HG03439 (cell line): Measurements from ENCODE around the gene CYSTM1.
"Not testable (repeated sequence)": the region's sequence is repeated elsewhere in the genome, so short reads cannot be mapped to it uniquely, and the experiment has no call there.

Experiments used
- ATAC-seq: cut with Tn5 transposase; IDR thresholded peaks from one replicate; pipeline ENCODE4 v1.9.1; 2021; ENCODE audit warnings: mild to moderate bottlenecking, moderate library complexity; ENCODE audit not compliant: unreplicated experiment

CYSTM1 gene

GRCh38 chr5:140148508-140148907, 26.5 kb upstream of the CYSTM1 start:
- ATAC-seq, result no peak

- no peak for ATAC-seq
Observed at GRCh38 chr5:140150201-140150600, 24.8 kb upstream of the CYSTM1 start.

GRCh38 chr5:140151144-140152021, 23.6 kb upstream of the CYSTM1 start:
- ATAC-seq, result no peak

- ATAC-seq, result no peak
Observed at GRCh38 chr5:140152022-140152999, 22.7 kb upstream of the CYSTM1 start.

GRCh38 chr5:140153255-140153654, 21.7 kb upstream of the CYSTM1 start:
- no peak for ATAC-seq

GRCh38 chr5:140153905-140154304, 21.1 kb upstream of the CYSTM1 start:
- no peak for ATAC-seq

- ATAC-seq, result not testable (repeated sequence)
Observed at GRCh38 chr5:140154710-140155381, 20.1 kb upstream of the CYSTM1 start.

GRCh38 chr5:140157032-140157781, 17.8 kb upstream of the CYSTM1 start:
- ATAC-seq, result peak; percentile 90

- ATAC-seq, result no peak
Observed at GRCh38 chr5:140159014-140159927, 15.7 kb upstream of the CYSTM1 start.

- no peak for ATAC-seq
Observed at GRCh38 chr5:140162275-140162674, 12.7 kb upstream of the CYSTM1 start.

- ATAC-seq, result no peak
Observed at GRCh38 chr5:140162781-140163180, 12.2 kb upstream of the CYSTM1 start.

- no peak for ATAC-seq
Observed at GRCh38 chr5:140165101-140165922, 9.7 kb upstream of the CYSTM1 start.

GRCh38 chr5:140165923-140166270, 9.1 kb upstream of the CYSTM1 start:
- no peak for ATAC-seq

GRCh38 chr5:140166911-140167310, 8.1 kb upstream of the CYSTM1 start:
- ATAC-seq, result no peak

GRCh38 chr5:140168371-140168770, 6.6 kb upstream of the CYSTM1 start:
- ATAC-seq, result no peak

GRCh38 chr5:140169410-140169809, 5.6 kb upstream of the CYSTM1 start:
- no peak for ATAC-seq

GRCh38 chr5:140172483-140172882, 2.5 kb upstream of the CYSTM1 start:
- no peak for ATAC-seq

- ATAC-seq, result no peak
Observed at GRCh38 chr5:140174014-140174413, 974 bp upstream of the CYSTM1 start.
